HG02970 (cell line): ENCODE measurements around the gene ZFPM1.

Source experiments
- ATAC-seq: cut with Tn5 transposase; IDR thresholded peaks from one replicate; pipeline ENCODE4 v1.9.1; 2021; ENCODE audit warnings: mild to moderate bottlenecking, moderate library complexity, moderate number of reproducible peaks; ENCODE audit not compliant: unreplicated experiment, low FRiP score

The ZFPM1 gene

GRCh38 chr16:88417684-88418476, 35.2 kb upstream of the ZFPM1 start:
- ATAC-seq = no peak

- ATAC-seq = no peak
Observed at GRCh38 chr16:88418869-88419268, 34.2 kb upstream of the ZFPM1 start.

- no peak for ATAC-seq
Observed at GRCh38 chr16:88419790-88420189, 33.3 kb upstream of the ZFPM1 start.

GRCh38 chr16:88420496-88420895, 32.6 kb upstream of the ZFPM1 start:
- no peak for ATAC-seq

- ATAC-seq = no peak
Observed at GRCh38 chr16:88421301-88421700, 31.8 kb upstream of the ZFPM1 start.

GRCh38 chr16:88421871-88422433, 31.1 kb upstream of the ZFPM1 start:
- ATAC-seq = no peak

- ATAC-seq = no peak
Observed at GRCh38 chr16:88422733-88423447, 30.2 kb upstream of the ZFPM1 start.

- no peak for ATAC-seq
Observed at GRCh38 chr16:88423448-88423850, 29.6 kb upstream of the ZFPM1 start.

- ATAC-seq = no peak
Observed at GRCh38 chr16:88424587-88425235, 28.4 kb upstream of the ZFPM1 start.

GRCh38 chr16:88426018-88426417, 27.1 kb upstream of the ZFPM1 start:
- ATAC-seq = no peak

- no peak for ATAC-seq
Observed at GRCh38 chr16:88427376-88427775, 25.7 kb upstream of the ZFPM1 start.

- no peak for ATAC-seq
Observed at GRCh38 chr16:88428156-88428555, 24.9 kb upstream of the ZFPM1 start.

GRCh38 chr16:88428616-88429386, 24.3 kb upstream of the ZFPM1 start:
- ATAC-seq = no peak

GRCh38 chr16:88429387-88430184, 23.5 kb upstream of the ZFPM1 start:
- ATAC-seq = no peak

- ATAC-seq = no peak
Observed at GRCh38 chr16:88430185-88430523, 22.9 kb upstream of the ZFPM1 start.

GRCh38 chr16:88430524-88431446, 22.3 kb upstream of the ZFPM1 start:
- ATAC-seq = no peak

- no peak for ATAC-seq
Observed at GRCh38 chr16:88431651-88432050, 21.4 kb upstream of the ZFPM1 start.

- ATAC-seq = no peak
Observed at GRCh38 chr16:88432174-88432573, 20.9 kb upstream of the ZFPM1 start.

GRCh38 chr16:88432753-88433152, 20.3 kb upstream of the ZFPM1 start:
- ATAC-seq = no peak
